Activated CD4-positive, alpha-beta memory T cell treated with anti-CD3 and anti-CD28 coated beads for 36 hours (primary cell): ENCODE measurements around the gene HARS1. TPM values are rescaled to one million over a fixed set of nuclear protein-coding genes. Genes with fewer than 3 reads are reported as not detected.
"Not testable (repeated sequence)": the region's sequence is repeated elsewhere in the genome, so short reads cannot be mapped to it uniquely, and the experiment has no call there.

Source experiments
- CTCF ChIA-PET: fragments of 350-600 bp; sonication (Branson Sonifier 250); formaldehyde crosslinking; loops from one replicate; lab custom pipeline; 2021; ENCODE audit warnings: antibody characterized with exemption, inconsistent platforms; lab: Charles Lee
- POLR2A ChIA-PET: fragments of 350-600 bp; sonication (Branson Sonifier 250); formaldehyde crosslinking; loops from one replicate; lab custom pipeline; 2021; ENCODE audit warnings: antibody characterized with exemption; lab: Charles Lee
- DNase-seq: peaks from one replicate; pipeline ENCODE4 v3.0.0-alpha.2; 2020
- H3K27ac Mint-ChIP-seq: one replicate; pipeline ENCODE4 v1.8.0; 2021; ENCODE audit warnings: mixed read lengths
- H3K27me3 Mint-ChIP-seq: one replicate; pipeline ENCODE4 v1.8.0; 2021; ENCODE audit warnings: mixed read lengths
- H3K36me3 Mint-ChIP-seq: one replicate; pipeline ENCODE4 v1.8.0; 2021; ENCODE audit warnings: mixed read lengths
- H3K4me1 Mint-ChIP-seq: one replicate; pipeline ENCODE4 v1.8.0; 2021; ENCODE audit warnings: low read depth, mixed read lengths
- H3K4me3 Mint-ChIP-seq: one replicate; pipeline ENCODE4 v1.8.0; 2021; ENCODE audit warnings: mild to moderate bottlenecking, mixed read lengths
- H3K9me3 Mint-ChIP-seq: one replicate; pipeline ENCODE4 v1.8.0; 2021; ENCODE audit warnings: mixed read lengths
- intact Hi-C: fragments of 100-400 bp; cut with micrococcal nuclease; formaldehyde crosslinking; loops from one replicate; pipeline ENCODE4 v1.15.1; 2023
- microRNA-seq: library from miRNA; unstranded; fragments of <30 nt; microRNA quantifications from one replicate; pipeline ENCODE4 v1.2.0, GENCODE V29; 2022; ENCODE audit warnings: borderline number of aligned reads, borderline microRNAs expressed, borderline replicate concordance
- total RNA-seq, 2 experiments: library from RNA; stranded (reverse); gene quantifications; one replicate each; pipeline ENCODE4 v1.2.3, GENCODE V29; 2021

HARS1 gene
- total RNA-seq, 2 experiments from 2014 or later, result 91.1 to 91.7 TPM

DNA sequence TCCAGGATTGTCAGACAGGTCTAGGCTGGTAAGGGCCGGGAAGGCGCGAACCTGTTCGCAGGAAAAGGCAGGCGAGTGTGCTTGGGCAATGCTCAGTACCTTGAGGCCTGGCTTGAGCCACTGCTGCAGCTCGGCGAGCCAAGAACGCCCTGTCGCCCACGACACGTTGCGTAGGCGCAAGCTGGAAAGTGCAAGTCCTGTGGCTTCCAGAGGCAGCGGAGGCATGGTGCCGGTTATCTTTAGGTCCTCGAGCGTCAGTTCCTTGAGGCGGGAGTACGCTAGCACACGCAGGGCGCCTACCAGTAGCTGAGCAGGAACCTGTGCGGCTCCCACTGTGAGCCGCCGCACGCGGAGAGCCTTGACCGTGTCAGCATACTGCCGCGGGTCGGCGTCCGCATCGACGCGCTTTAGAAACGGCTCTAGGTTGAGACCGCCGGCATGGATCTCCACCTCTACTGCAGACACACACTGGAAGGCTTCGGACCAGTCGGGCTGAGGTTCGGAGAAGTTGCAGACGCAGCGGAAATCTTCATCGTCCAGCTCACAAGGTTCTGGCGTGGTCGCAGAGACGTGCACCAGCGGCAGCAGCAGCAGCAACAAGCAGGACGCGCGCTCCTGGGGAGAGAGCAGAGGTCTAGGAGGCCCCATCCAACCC is 58.7 kb downstream of the HARS1 start:
- Mint-ChIP-seq H3K27me3 (no peaks in the 10 kb centered on the region), H3K27ac (no peak overlapping the region), H3K9me3 (peaks cover 4% of the 10 kb centered on the region), H3K36me3 (no peaks in the 10 kb centered on the region), H3K4me1 (peaks cover 24% of the 10 kb centered on the region), H3K4me3 (peak overlapping the region; percentile 75)
- intact Hi-C loops, result no loop called here
- DNase-seq, result peak; percentile 67
- POLR2A ChIA-PET, result no interaction called here
- CTCF ChIA-PET, result interaction anchor here (0.6 to 1.4 kb wide), 5 partner anchors 10 to 260 kb away, joined by 3 to 6 read pairs (median 3); partner anchors contain the start of genes EIF4EBP3, IK and NDUFA2

DNA sequence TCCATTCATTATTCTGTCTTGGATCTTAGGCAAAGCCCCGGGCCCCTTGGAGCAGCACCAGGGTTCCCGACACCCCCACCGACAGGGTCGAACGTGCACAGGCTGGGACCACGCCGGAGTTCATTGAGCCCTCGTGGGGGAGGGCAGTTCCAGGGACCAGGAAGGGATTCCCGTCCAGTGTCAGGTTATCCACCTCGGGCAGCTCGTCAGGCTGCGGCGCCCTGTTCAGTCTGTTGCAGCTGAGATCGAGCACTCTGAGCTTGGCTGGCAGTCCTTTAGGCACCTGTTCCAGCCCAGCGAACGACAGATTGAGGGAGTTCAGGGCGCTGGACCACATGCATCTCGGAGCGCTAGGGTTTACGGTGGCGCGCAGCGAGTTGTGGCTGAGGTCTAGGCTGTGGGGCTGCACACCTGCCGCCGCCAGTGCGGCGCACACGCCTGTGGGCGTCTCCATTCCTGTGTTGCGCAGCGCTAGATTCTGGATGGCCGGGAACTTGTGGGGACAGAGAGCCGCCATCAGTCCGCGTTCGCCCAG is 59.3 kb downstream of the HARS1 start:
- intact Hi-C loops, result no loop called here
- H3K4me3 Mint-ChIP-seq, result peak overlapping the region; percentile 75
- H3K9me3 Mint-ChIP-seq, result peaks cover 4% of the 10 kb centered on the region
- ChIA-PET POLR2A (no interaction called here), CTCF (interaction anchor here (1.4 kb wide), 1 partner anchor 260 kb away, joined by 6 read pairs; no protein-coding TSS in a partner anchor)
- H3K27me3 Mint-ChIP-seq, result peaks cover 2% of the 10 kb centered on the region
- H3K27ac Mint-ChIP-seq, result no peak overlapping the region
- peak; percentile 47 for DNase-seq
- H3K36me3 Mint-ChIP-seq, result no peaks in the 10 kb centered on the region
- H3K4me1 Mint-ChIP-seq, result peaks cover 24% of the 10 kb centered on the region

DNA sequence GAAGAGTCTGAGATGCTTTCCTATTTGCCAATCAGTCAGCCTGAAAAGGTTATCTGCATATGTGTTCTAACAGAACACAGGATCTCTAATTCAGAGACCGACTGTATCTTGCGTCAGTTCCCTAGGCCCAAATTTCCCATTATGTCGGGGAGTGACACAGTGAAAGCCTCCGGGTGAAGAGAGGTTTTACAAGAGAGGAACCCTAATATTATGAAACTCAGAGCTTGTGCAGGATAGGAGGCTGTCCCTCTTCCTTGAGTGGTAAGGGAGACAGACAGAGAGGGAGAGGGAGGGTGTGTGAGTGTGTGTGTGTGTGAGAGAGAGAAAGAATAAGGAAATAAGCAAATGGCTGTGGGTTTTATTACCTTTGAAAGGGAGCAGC is 60.1 kb downstream of the HARS1 start:
- intact Hi-C loops, result no loop called here
- H3K27me3 Mint-ChIP-seq, result peaks cover 2% of the 10 kb centered on the region
- ChIA-PET POLR2A (no interaction called here), CTCF (no interaction called here)
- H3K4me3 Mint-ChIP-seq, result no peak overlapping the region
- no peak for DNase-seq
- peaks cover 4% of the 10 kb centered on the region for H3K9me3 Mint-ChIP-seq
- H3K27ac Mint-ChIP-seq, result no peak overlapping the region
- H3K4me1 Mint-ChIP-seq, result peaks cover 24% of the 10 kb centered on the region
- no peaks in the 10 kb centered on the region for H3K36me3 Mint-ChIP-seq

DNA sequence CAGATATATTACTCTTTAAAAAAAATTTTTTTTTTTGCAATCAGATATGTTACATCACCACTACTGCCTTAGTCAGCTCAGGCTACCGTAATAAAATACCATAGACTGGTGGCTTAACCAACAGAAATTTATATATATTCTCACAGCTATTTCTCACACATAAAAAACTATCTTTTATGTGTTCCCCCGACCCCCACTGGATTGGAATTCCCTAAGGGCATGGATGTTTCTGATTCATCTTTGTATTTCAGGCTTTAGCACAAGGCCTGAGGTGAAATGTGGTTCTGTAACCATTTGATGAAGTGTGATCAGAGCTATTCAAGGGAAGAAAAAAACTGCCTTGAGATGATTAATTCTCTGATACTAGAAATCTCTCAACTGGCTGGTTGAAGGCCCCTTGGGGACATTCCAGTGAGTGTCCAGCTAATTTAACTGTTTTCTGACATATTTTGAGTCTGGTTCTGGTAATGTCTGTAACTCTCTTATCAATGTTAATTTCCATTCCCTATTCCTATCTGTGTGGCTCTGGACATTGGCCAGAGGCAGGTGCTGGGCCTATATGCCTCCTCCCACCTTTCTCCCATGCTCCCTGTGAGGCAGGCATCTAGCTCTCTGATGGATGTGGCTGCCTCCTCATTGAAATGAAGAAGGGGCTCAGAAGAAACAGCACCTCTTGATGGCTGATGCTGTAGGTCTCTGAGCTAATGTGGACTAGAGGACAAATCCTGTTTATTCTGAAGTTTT is 60.7 kb downstream of the HARS1 start:
- no peaks in the 10 kb centered on the region for H3K36me3 Mint-ChIP-seq
- no peak overlapping the region for H3K4me3 Mint-ChIP-seq
- intact Hi-C loops, result no loop called here
- no peak for DNase-seq
- H3K27ac Mint-ChIP-seq, result no peak overlapping the region
- H3K4me1 Mint-ChIP-seq, result peaks cover 22% of the 10 kb centered on the region
- POLR2A ChIA-PET, result interaction anchor here (0.9 kb wide), 1 partner anchor 13 kb away, joined by 3 read pairs; no protein-coding TSS in a partner anchor
- CTCF ChIA-PET, result interaction anchor here (0.7 kb wide), 1 partner anchor 661 kb away, joined by 3 read pairs; no protein-coding TSS in a partner anchor
- peaks cover 4% of the 10 kb centered on the region for H3K9me3 Mint-ChIP-seq
- peaks cover 2% of the 10 kb centered on the region for H3K27me3 Mint-ChIP-seq

DNA sequence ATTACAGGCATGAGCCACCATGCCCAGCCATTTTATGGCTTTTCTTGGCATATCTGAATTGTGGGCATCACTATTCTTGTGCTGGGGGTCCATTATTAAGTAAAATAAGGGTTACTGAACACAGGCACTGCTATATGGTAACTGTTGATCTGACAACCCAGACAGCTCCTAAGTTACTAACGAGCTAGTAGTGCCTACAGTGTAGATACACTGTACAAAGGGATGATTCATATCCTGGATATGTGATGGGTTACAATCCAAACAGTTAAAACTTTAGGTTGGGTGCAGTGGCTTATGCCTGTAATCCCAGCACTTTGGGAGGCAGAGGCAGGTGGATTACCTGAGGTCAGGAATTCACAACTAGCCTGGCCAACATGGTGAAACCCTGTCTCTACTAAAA is 62.5 kb downstream of the HARS1 start:
- CTCF ChIA-PET, result interaction anchor here (1.2 kb wide), 1 partner anchor 53 kb away, joined by 4 read pairs; no protein-coding TSS in a partner anchor
- H3K27ac Mint-ChIP-seq, result no peak overlapping the region
- H3K4me3 Mint-ChIP-seq, result no peak overlapping the region
- POLR2A ChIA-PET, result no interaction called here
- no peak for DNase-seq
- peaks cover 4% of the 10 kb centered on the region for H3K9me3 Mint-ChIP-seq
- no peaks in the 10 kb centered on the region for H3K36me3 Mint-ChIP-seq
- intact Hi-C loops, result no loop called here
- H3K4me1 Mint-ChIP-seq, result peaks cover 10% of the 10 kb centered on the region
- peaks cover 2% of the 10 kb centered on the region for H3K27me3 Mint-ChIP-seq

DNA sequence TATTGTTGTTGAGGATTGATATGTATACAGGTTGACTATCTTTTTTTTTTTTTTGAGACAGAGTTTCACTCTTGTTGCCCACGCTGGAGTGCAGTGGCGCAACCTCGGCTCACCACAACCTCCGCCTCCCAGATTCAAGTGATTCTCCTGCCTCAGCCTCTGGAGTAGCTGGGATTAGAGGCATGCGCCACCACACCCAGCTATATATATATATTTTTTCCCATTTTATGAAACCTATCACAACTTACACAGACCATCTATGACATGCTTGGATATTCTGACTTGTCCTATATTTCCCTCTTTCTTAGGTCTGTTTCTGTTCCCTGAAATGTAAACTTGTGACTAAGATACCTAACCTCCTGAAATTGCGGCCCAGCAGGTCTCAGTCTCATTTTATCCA is 63.2 kb downstream of the HARS1 start:
- H3K36me3 Mint-ChIP-seq, result no peaks in the 10 kb centered on the region
- DNase-seq, result no peak
- POLR2A ChIA-PET, result no interaction called here
- CTCF ChIA-PET, result interaction anchor here (0.7 kb wide), 1 partner anchor 1979 kb away, joined by 3 read pairs; no protein-coding TSS in a partner anchor
- H3K27ac Mint-ChIP-seq, result no peak overlapping the region
- intact Hi-C loops, result no loop called here
- H3K9me3 Mint-ChIP-seq, result peaks cover 4% of the 10 kb centered on the region
- peaks cover 2% of the 10 kb centered on the region for H3K27me3 Mint-ChIP-seq
- no peak overlapping the region for H3K4me3 Mint-ChIP-seq
- H3K4me1 Mint-ChIP-seq, result peaks cover 5% of the 10 kb centered on the region

DNA sequence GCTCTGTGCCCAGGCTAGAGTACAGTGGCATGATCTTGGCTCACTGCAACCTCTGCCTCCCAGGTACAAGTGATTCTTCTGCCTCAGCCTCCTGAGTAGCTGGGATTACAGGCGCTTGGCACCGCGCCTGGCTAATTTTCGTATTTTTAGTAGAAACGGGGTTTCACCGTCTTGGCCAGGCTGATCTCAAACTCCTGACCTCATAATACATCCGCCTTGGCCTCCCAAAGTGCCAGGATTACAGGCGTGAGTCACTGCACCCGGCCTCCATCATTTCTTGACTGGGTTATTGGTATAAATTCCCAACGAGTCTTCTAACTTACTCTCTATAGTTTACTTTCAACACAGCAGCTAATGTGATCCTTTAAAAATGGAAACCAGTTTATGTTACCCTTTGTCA is 66.3 kb downstream of the HARS1 start:
- CTCF ChIA-PET, H3K9me3 Mint-ChIP-seq, POLR2A ChIA-PET: not testable (repeated sequence)

More for the DNA sequence above, 66.3 kb downstream of the HARS1 start:
- intact Hi-C loops, DNase-seq, H3K27ac Mint-ChIP-seq, H3K4me3 Mint-ChIP-seq, H3K4me1 Mint-ChIP-seq, H3K27me3 Mint-ChIP-seq, H3K36me3 Mint-ChIP-seq: not testable (repeated sequence)

Small RNA genes lying within 50 kb of the gene (microRNA-seq; reads per million reads assigned to microRNA genes)
- gene MIR3655, result not detected

Other genes with a start within 250 kb of the HARS1 start
- gene EIF4EBP3, start 143.7 kb downstream of the HARS1 start, total RNA-seq, result 10 to 100 TPM; 15.7 to 16.6 TPM
- 10 to 100 TPM; 46.0 to 46.7 TPM for gene SRA1, start 133.9 kb downstream of the HARS1 start, total RNA-seq
- gene APBB3, start 126.8 kb downstream of the HARS1 start, total RNA-seq, result 10 to 100 TPM; 16.3 to 16.8 TPM
- gene SLC35A4, start 126.5 kb downstream of the HARS1 start, total RNA-seq, result 10 to 100 TPM; 68.7 to 69.7 TPM
- gene CD14, start 58.2 kb downstream of the HARS1 start, total RNA-seq, result under 1 TPM; 0.39 to 0.62 TPM
- 10 to 100 TPM; 33.7 to 33.8 TPM for gene TMCO6, start 51.9 kb downstream of the HARS1 start, total RNA-seq
- 10 to 100 TPM; 63.8 to 69.4 TPM for gene NDUFA2, start 43.7 kb downstream of the HARS1 start, total RNA-seq
- gene IK, start 43.5 kb downstream of the HARS1 start, total RNA-seq, result 100 to 1,000 TPM; 103 to 104 TPM
- 10 to 100 TPM; 30.4 to 32.1 TPM for gene WDR55, start 26.5 kb downstream of the HARS1 start, total RNA-seq
- 1 to 10 TPM; 2.3 to 2.5 TPM for gene DND1, start 17.8 kb downstream of the HARS1 start, total RNA-seq
- gene HARS2, start 85 bp upstream of the HARS1 start, total RNA-seq, result 10 to 100 TPM; 26.9 to 28.9 TPM
- gene ZMAT2, start 9.1 kb upstream of the HARS1 start, total RNA-seq, result 10 to 100 TPM; 51.4 to 53.4 TPM
- gene PCDHA1, start 94.8 kb upstream of the HARS1 start, total RNA-seq, result not detected
- gene PCDHA2, start 103.5 kb upstream of the HARS1 start, total RNA-seq, result not detected
- not detected for gene PCDHA3, start 109.7 kb upstream of the HARS1 start, total RNA-seq
- gene PCDHA4, start 115.7 kb upstream of the HARS1 start, total RNA-seq, result not detected
- not detected for gene PCDHA5, start 130.2 kb upstream of the HARS1 start, total RNA-seq
- gene PCDHA6, start 136.6 kb upstream of the HARS1 start, total RNA-seq, result not detected
- not detected for gene PCDHA7, start 142.9 kb upstream of the HARS1 start, total RNA-seq
- gene PCDHA8, start 149.8 kb upstream of the HARS1 start, total RNA-seq, result not detected
- not detected for gene PCDHA9, start 157.0 kb upstream of the HARS1 start, total RNA-seq
- gene PCDHA10, start 164.5 kb upstream of the HARS1 start, total RNA-seq, result not detected
- not detected for gene PCDHA11, start 177.6 kb upstream of the HARS1 start, total RNA-seq
- gene PCDHA12, start 183.9 kb upstream of the HARS1 start, total RNA-seq, result not detected
- not detected for gene PCDHA13, start 190.8 kb upstream of the HARS1 start, total RNA-seq
- not detected for gene PCDHAC1, start 234.9 kb upstream of the HARS1 start, total RNA-seq